NCI-H69 (cell line): ENCODE measurements around the gene CROT.
A peak's percentile ranks its signal among the peaks of the same experiment; 100 is the strongest.

Experiments used
- DNase-seq: peaks from one replicate; lab custom pipeline; 2025; lab: John Stamatoyannopoulos, UW

Gene CROT

GRCh38 chr7:87345166-87345927, at the start of gene CROT:
CROT (plus strand) TSS chr7:87345664; CDS start chr7:87349069, 3,405 bp downstream.
- peak; percentile 98 for DNase-seq

- no peak for DNase-seq
These were observed 44.7 kb upstream of the CROT start for GRCh38 chr7:87300756-87301155.

- DNase-seq, result no peak
These were observed 34.6 kb upstream of the CROT start for GRCh38 chr7:87310790-87311419.

- peak; percentile 70 for DNase-seq
These were observed 33.1 kb upstream of the CROT start for GRCh38 chr7:87312215-87312865.

GRCh38 chr7:87316097-87316700, 29.3 kb upstream of the CROT start:
- DNase-seq, result peak; percentile 11

GRCh38 chr7:87316846-87317552, 28.5 kb upstream of the CROT start:
- DNase-seq, result peak; percentile 67

GRCh38 chr7:87317691-87318245, 27.7 kb upstream of the CROT start:
- DNase-seq, result peak; percentile 54

GRCh38 chr7:87318741-87319140, 26.7 kb upstream of the CROT start:
- DNase-seq, result peak; percentile 97

GRCh38 chr7:87319154-87319581, 26.3 kb upstream of the CROT start:
- DNase-seq, result peak; percentile 95

- DNase-seq, result no peak
These were observed 22.6 kb upstream of the CROT start for GRCh38 chr7:87322912-87323311.

- no peak for DNase-seq
These were observed 19.7 kb upstream of the CROT start for GRCh38 chr7:87325576-87326370.

GRCh38 chr7:87328281-87328680, 17.2 kb upstream of the CROT start:
- DNase-seq, result peak; percentile 70

- no peak for DNase-seq
These were observed 15.1 kb upstream of the CROT start for GRCh38 chr7:87330316-87330715.

GRCh38 chr7:87330942-87331341, 14.5 kb upstream of the CROT start:
- DNase-seq, result no peak

GRCh38 chr7:87331687-87332252, 13.7 kb upstream of the CROT start:
- no peak for DNase-seq

GRCh38 chr7:87332321-87332720, 13.1 kb upstream of the CROT start:
- DNase-seq, result no peak

GRCh38 chr7:87336136-87336535, 9.3 kb upstream of the CROT start:
- DNase-seq, result no peak

GRCh38 chr7:87337331-87337730, 8.1 kb upstream of the CROT start:
- DNase-seq, result peak; percentile 84

GRCh38 chr7:87339373-87339897, 6.0 kb upstream of the CROT start:
- peak; percentile 20 for DNase-seq

GRCh38 chr7:87341441-87341840, 4.0 kb upstream of the CROT start:
- DNase-seq, result no peak
